Retinal pigment epithelial cell (primary cell): ENCODE data around the gene RAB11FIP4.

Experiments used
- DNase-seq: peaks from one replicate; pipeline ENCODE4 v3.0.0-alpha.2; 2010; ENCODE audit warnings: low read depth
- H3K4me3 ChIP-seq: 2 replicates; pipeline ENCODE4 v1.5.1; 2011; ENCODE audit warnings: mild to moderate bottlenecking, low read length, control low read depth, moderate library complexity
- CTCF ChIP-seq: conservative IDR thresholded peaks from 2 replicates; pipeline ENCODE4 v1.5.1; 2011; ENCODE audit warnings: low read depth, low read length, control low read depth, inconsistent platforms

The RAB11FIP4 gene

DNA sequence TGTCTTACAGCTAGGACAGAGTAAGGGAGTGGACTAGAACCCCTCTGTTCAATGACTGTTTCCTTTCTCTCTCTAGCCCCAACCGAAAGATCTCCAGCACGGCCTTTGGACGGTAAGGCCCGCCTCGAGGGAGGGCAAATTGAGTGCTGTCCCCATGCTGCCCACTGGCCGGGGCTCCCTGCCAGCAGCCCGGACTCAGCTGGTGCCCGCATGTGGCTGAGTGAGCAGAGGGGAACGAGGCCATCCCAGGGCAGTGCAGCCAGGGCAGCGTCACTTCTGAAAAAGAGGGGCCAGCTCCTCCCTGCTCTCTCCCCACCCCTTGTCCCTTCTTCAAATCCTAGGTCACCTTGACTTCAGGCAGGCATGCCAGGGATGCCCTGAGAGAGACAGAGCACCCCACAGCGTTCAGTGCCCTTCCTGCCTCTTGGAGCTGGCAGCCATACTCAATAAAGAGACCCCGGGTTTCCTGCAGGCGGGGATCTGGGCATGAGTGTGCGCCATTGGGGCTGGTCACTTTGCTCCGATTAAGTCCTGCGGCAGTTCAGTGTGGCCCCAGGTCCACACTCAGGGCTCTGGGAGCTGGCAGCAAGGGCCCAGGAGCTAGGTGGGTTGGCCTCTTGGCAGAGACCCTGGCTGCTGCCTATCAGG lies 130.9 kb downstream of the RAB11FIP4 start:
- no peak overlapping the region for H3K4me3 ChIP-seq
- DNase-seq = no peak
- TF ChIP-seq CTCF = no peak

GRCh38 chr17:31522987-31523495 lies 131.6 kb downstream of the RAB11FIP4 start:
- TF ChIP-seq CTCF = no peak
- DNase-seq = no peak
- H3K4me3 ChIP-seq = no peak overlapping the region

- no peak for TF ChIP-seq CTCF
- DNase-seq = no peak
- H3K4me3 ChIP-seq = no peak overlapping the region
Observed at GRCh38 chr17:31523862-31524730, 132.6 kb downstream of the RAB11FIP4 start.

- peak; percentile 90 for TF ChIP-seq CTCF
- DNase-seq = peak; percentile 39
- no peak overlapping the region for H3K4me3 ChIP-seq
Observed at GRCh38 chr17:31524926-31525800, 133.7 kb downstream of the RAB11FIP4 start.

DNA sequence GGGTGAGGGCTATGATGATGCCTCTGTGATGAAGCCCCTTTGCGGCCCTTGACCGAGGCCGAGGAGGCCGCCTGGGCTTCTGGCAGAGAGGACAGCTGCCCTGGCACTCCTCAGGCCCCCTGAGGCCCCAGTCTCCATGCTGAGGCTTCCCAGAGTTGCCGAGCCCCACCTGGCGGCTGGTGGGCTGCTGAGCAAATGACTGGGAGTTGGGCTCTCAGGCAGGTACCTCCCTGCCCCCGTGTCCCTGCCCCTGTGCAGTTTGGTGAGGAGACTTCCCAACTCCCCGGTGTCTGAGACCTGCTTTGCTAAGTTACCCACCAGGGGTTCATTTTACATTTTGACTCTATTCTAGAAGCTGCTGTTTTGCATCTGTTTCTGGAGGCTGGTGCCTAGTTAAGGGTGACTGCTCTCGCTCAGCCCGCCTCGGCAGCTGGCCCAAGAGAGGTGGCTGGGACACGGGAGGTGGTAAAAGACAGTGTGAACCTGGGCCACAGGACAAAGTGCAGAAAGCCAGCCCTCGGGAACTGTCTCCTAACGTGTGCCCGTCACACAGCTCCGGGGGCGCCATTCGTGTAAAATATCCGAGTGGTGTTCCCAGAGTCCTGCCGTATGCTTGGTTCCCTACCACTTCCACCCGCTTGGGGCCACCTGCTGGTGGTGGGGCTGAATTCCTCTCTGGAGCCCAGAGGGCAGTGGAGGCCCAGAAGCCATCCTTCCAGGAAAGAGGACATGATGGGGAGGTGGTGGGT lies 134.5 kb downstream of the RAB11FIP4 start:
- no peak for DNase-seq
- TF ChIP-seq CTCF = peak; percentile 55
- no peak overlapping the region for H3K4me3 ChIP-seq

GRCh38 chr17:31527606-31528005 lies 136.1 kb downstream of the RAB11FIP4 start:
- no peak overlapping the region for H3K4me3 ChIP-seq
- TF ChIP-seq CTCF = no peak
- no peak for DNase-seq
